H1 (cell line): ENCODE data around the gene SOHLH1. TPM values are rescaled to one million over a fixed set of nuclear protein-coding genes. Genes with fewer than 3 reads are reported as not detected.

ENCODE experiments used
- CTCF ChIA-PET: fragments of 300-600 bp; sonication (Branson Sonifier 250); formaldehyde crosslinking; loops from one replicate; lab custom pipeline; 2021; ENCODE audit not compliant: partially characterized antibody; lab: Charles Lee
- POLR2A ChIA-PET: fragments of 300-600 bp; sonication (Branson Sonifier 250); formaldehyde crosslinking; loops from one replicate; lab custom pipeline; 2021; ENCODE audit warnings: inconsistent platforms; ENCODE audit not compliant: partially characterized antibody; lab: Charles Lee
- DNase-seq, 2 experiments: peaks; one replicate each; pipeline versions ENCODE4 v3.0.0 to v3.0.0-alpha.2; 2010 to 2022; ENCODE audit warnings: low spot score in 2 of 2, low read depth in 1 of 2, mixed read lengths in 1 of 2
- FAIRE-seq: peaks from 2 replicates; lab custom pipeline; 2011; peaks lifted over from hg19 to GRCh38; lab: Jason Lieb, UNC
- H2AFZ ChIP-seq: 2 replicates; pipeline ENCODE4 v1.8.1; 2012; ENCODE audit warnings: low read length, inconsistent platforms
- H2AK5ac ChIP-seq: 2 replicates; pipeline ENCODE4 v1.6.1; 2013; ENCODE audit warnings: low read depth, low read length
- H2BK120ac ChIP-seq: replicated peaks from 2 replicates; pipeline ENCODE3; 2013; ENCODE audit warnings: low read depth, low read length, inconsistent platforms
- H2BK12ac ChIP-seq: 2 replicates; pipeline ENCODE4 v1.6.1; 2013; ENCODE audit warnings: low read depth, low read length
- H2BK15ac ChIP-seq: 2 replicates; pipeline ENCODE4 v1.6.1; 2013; ENCODE audit warnings: low read length
- H2BK20ac ChIP-seq: 2 replicates; pipeline ENCODE4 v1.6.1; 2013; ENCODE audit warnings: low read length
- H2BK5ac ChIP-seq: 2 replicates; pipeline ENCODE4 v1.6.1; 2013; ENCODE audit warnings: low read depth, low read length
- H3K14ac ChIP-seq: 2 replicates; pipeline ENCODE4 v1.6.1; 2013; ENCODE audit warnings: inconsistent platforms; ENCODE audit not compliant: insufficient read length
- H3K18ac ChIP-seq: 2 replicates; pipeline ENCODE4 v1.6.1; 2013; ENCODE audit warnings: low read length; ENCODE audit errors: extremely low read depth
- H3K23ac ChIP-seq: 2 replicates; pipeline ENCODE4 v1.6.1; 2013; ENCODE audit warnings: inconsistent platforms; ENCODE audit not compliant: insufficient read length
- H3K23me2 ChIP-seq: 2 replicates; pipeline ENCODE4 v1.6.1; 2013; ENCODE audit warnings: low read depth, low read length
- H3K27ac ChIP-seq: 2 replicates; pipeline ENCODE4 v1.6.1; 2011; ENCODE audit warnings: low read depth, low read length, inconsistent platforms
- H3K27me3 ChIP-seq, 4 experiments: replicated peaks in 1 of 4; 1 replicate in 1 of 4; 2 replicates in 3 of 4; pipeline versions ENCODE4 v1.6.1 to v1.8.1; 2011 to 2013; ENCODE audit warnings: low read length in 3 of 4, mild to moderate bottlenecking in 3 of 4, inconsistent platforms in 2 of 4, mixed read lengths in 2 of 4, moderate library complexity in 1 of 4; ENCODE audit not compliant: control insufficient read depth in 3 of 4, insufficient read depth in 3 of 4; ENCODE audit errors: extremely low read depth in 1 of 4
- H3K36me3 ChIP-seq, 4 experiments: 2 replicates each; pipeline versions ENCODE4 v1.6.1 to v1.8.1; 2011 to 2013; ENCODE audit warnings: mild to moderate bottlenecking in 4 of 4, low read length in 3 of 4, moderate library complexity in 2 of 4, control low read depth in 1 of 4, inconsistent platforms in 1 of 4; ENCODE audit not compliant: insufficient read depth in 4 of 4, control insufficient read depth in 2 of 4
- H3K4ac ChIP-seq: replicated peaks from 2 replicates; pipeline ENCODE3; 2013; ENCODE audit warnings: low read length, low read depth, mixed read lengths, inconsistent platforms; ENCODE audit not compliant: insufficient read length
- H3K4me1 ChIP-seq, 4 experiments: replicated peaks in 1 of 4; 1 replicate in 1 of 4; 2 replicates in 3 of 4; pipeline versions ENCODE4 v1.6.1 to v1.8.1; 2011 to 2013; ENCODE audit warnings: low read length in 3 of 4, inconsistent platforms in 2 of 4, mixed read lengths in 1 of 4; ENCODE audit not compliant: insufficient read depth in 4 of 4, control insufficient read depth in 3 of 4
- H3K4me2 ChIP-seq, 2 experiments: 2 replicates each; pipeline versions ENCODE4 v1.6.1 to v1.8.1; 2011 to 2013; ENCODE audit warnings: low read depth in 2 of 2, low read length in 2 of 2, control low read depth in 1 of 2, inconsistent platforms in 1 of 2, mild to moderate bottlenecking in 1 of 2; ENCODE audit not compliant: insufficient read depth in 1 of 2
- H3K4me3 ChIP-seq, 4 experiments: fragments of 200-600, 300-600 bp in 1 of 4; sonication (generic), shearing (Covaris generic), sonication (Bioruptor Twin) in 1 of 4; 2 replicates each; pipeline versions ENCODE4 v1.5.1 to v1.8.1; 2011 to 2016; ENCODE audit warnings: low read length in 4 of 4, low read depth in 3 of 4, control low read depth in 2 of 4, inconsistent platforms in 2 of 4, mild to moderate bottlenecking in 2 of 4, mixed read lengths in 1 of 4, moderate library complexity in 1 of 4; ENCODE audit not compliant: insufficient read depth in 2 of 4; ENCODE audit errors: extremely low read depth in 1 of 4
- H3K56ac ChIP-seq: replicated peaks from 2 replicates; pipeline ENCODE3; 2013; ENCODE audit warnings: low read depth, mild to moderate bottlenecking, mixed read lengths, low read length, inconsistent platforms; ENCODE audit not compliant: insufficient read length
- H3K79me1 ChIP-seq: 2 replicates; pipeline ENCODE4 v1.6.1; 2013; ENCODE audit warnings: low read depth, low read length, control low read depth
- H3K79me2 ChIP-seq, 2 experiments: 2 replicates each; pipeline versions ENCODE4 v1.6.1 to v1.8.1; 2012 to 2013; ENCODE audit warnings: low read length in 2 of 2, mild to moderate bottlenecking in 2 of 2, inconsistent platforms in 1 of 2; ENCODE audit not compliant: insufficient read depth in 2 of 2, control insufficient read depth in 1 of 2
- H3K9ac ChIP-seq, 4 experiments: replicated peaks in 1 of 4; 1 replicate in 1 of 4; 2 replicates in 3 of 4; pipeline versions ENCODE4 v1.6.1 to v1.8.1; 2011 to 2013; ENCODE audit warnings: low read depth in 3 of 4, low read length in 3 of 4, control low read depth in 2 of 4, mild to moderate bottlenecking in 2 of 4, moderate library complexity in 2 of 4, inconsistent platforms in 1 of 4; ENCODE audit errors: extremely low read depth in 1 of 4
- H3K9me3 ChIP-seq, 2 experiments: 2 replicates each; pipeline versions ENCODE4 v1.6.1 to v1.8.1; 2012 to 2013; ENCODE audit warnings: mild to moderate bottlenecking in 2 of 2, moderate library complexity in 2 of 2, control low read depth in 1 of 2, inconsistent platforms in 1 of 2, low read depth in 1 of 2, low read length in 1 of 2, mixed read lengths in 1 of 2; ENCODE audit not compliant: insufficient read depth in 2 of 2
- H4K20me1 ChIP-seq, 2 experiments: replicated peaks in 1 of 2; 2 replicates each; pipeline versions ENCODE3 to v1.8.1; 2011 to 2013; ENCODE audit warnings: inconsistent platforms in 2 of 2, low read length in 2 of 2, mild to moderate bottlenecking in 1 of 2; ENCODE audit not compliant: insufficient read depth in 2 of 2, control insufficient read depth in 1 of 2
- H4K5ac ChIP-seq: 2 replicates; pipeline ENCODE4 v1.6.1; 2013; ENCODE audit warnings: low read length, low read depth, mixed read lengths, inconsistent platforms; ENCODE audit not compliant: insufficient read length
- H4K8ac ChIP-seq: 2 replicates; pipeline ENCODE4 v1.8.0; 2013; ENCODE audit warnings: mild to moderate bottlenecking, moderate library complexity, low read length, inconsistent platforms; ENCODE audit not compliant: insufficient read depth; ENCODE audit errors: extremely low read depth
- H4K91ac ChIP-seq: replicated peaks from 2 replicates; pipeline ENCODE3; 2013; ENCODE audit warnings: low read length, mixed read lengths, inconsistent platforms; ENCODE audit not compliant: insufficient read length
- BRCA1 ChIP-seq: IDR thresholded peaks from 2 replicates; pipeline ENCODE4 v1.6.1; 2012; ENCODE audit warnings: low read depth, low read length, improper control_type of control experiment
- CBX8 ChIP-seq: fragments of 300-800, 300-1000 bp; sonication (generic); IDR thresholded peaks from 2 replicates; pipeline ENCODE4 v1.7.1; 2016; ENCODE audit warnings: low read depth, low read length, borderline replicate concordance
- CREB1 ChIP-seq: IDR thresholded peaks from 2 replicates; pipeline ENCODE4 v1.6.1; 2012; ENCODE audit warnings: inconsistent platforms
- KDM1A ChIP-seq: fragments of 200-600, 300-600 bp; sonication (generic); IDR thresholded peaks from 2 replicates; pipeline ENCODE4 v1.7.1; 2016; ENCODE audit warnings: mild to moderate bottlenecking, low read length, borderline replicate concordance
- MAX ChIP-seq: IDR thresholded peaks from 2 replicates; pipeline ENCODE4 v1.6.1; 2012; ENCODE audit warnings: inconsistent platforms
- NRF1 ChIP-seq: IDR thresholded peaks from 2 replicates; pipeline ENCODE4 v1.6.1; 2011; ENCODE audit warnings: mild to moderate bottlenecking, low read depth, low read length, improper control_type of control experiment
- POLR2A ChIP-seq, 2 experiments: IDR thresholded peaks; 1 replicate in 1 of 2; 2 replicates in 1 of 2; pipeline ENCODE4 v1.6.1; 2011; ENCODE audit warnings: low read depth in 2 of 2, low read length in 2 of 2, mild to moderate bottlenecking in 2 of 2; ENCODE audit errors: control extremely low read depth in 1 of 2
- POLR2AphosphoS5 ChIP-seq: IDR thresholded peaks from 2 replicates; pipeline ENCODE4 v1.6.1; 2011; ENCODE audit warnings: low read depth, low read length
- RBBP5 ChIP-seq: IDR thresholded peaks from 2 replicates; pipeline ENCODE4 v1.7.1; 2012; ENCODE audit warnings: low read depth, mild to moderate bottlenecking, inconsistent platforms, low read length, moderate library complexity, borderline replicate concordance
- SP2 ChIP-seq: IDR thresholded peaks from 2 replicates; pipeline ENCODE4 v1.6.1; 2012; ENCODE audit warnings: mild to moderate bottlenecking, low read length, inconsistent platforms
- TAF1 ChIP-seq: IDR thresholded peaks from 2 replicates; pipeline ENCODE4 v1.6.1; 2011; ENCODE audit warnings: mild to moderate bottlenecking, low read depth, low read length
- TEAD4 ChIP-seq: IDR thresholded peaks from 2 replicates; pipeline ENCODE4 v1.6.1; 2012; ENCODE audit warnings: low read depth, low read length, inconsistent platforms, mixed read lengths
- WGBS, 2 experiments: shearing (Covaris generic) in 1 of 2; methylation state at CpG; one replicate each; pipeline versions ENCODE4 v1.1.6 to v1.1.7; 2013 to 2015; ENCODE audit warnings: low lambda C conversion rate in 2 of 2, mixed read lengths in 2 of 2, inconsistent platforms in 1 of 2, low coverage in 1 of 2, missing lambda C conversion rate in 1 of 2; ENCODE audit not compliant: insufficient replicate concordance in 2 of 2, insufficient coverage in 1 of 2, insufficient read length in 1 of 2; ENCODE audit errors: extremely low coverage in 1 of 2, missing lambda C conversion rate in 1 of 2; 5-methylcytosine and 5-hydroxymethylcytosine counted together
- polyA plus RNA-seq, 7 experiments: library from polyadenylated mRNA; depleted of rRNA in 3 of 7; stranded (reverse) in 5 of 7; unstranded in 2 of 7; fragments of >200 nt in 5 of 7; fragments of 200-250 nt in 2 of 7; gene quantifications; 1 replicate in 5 of 7; 2 replicates in 1 of 7; 4 replicates in 1 of 7; pipeline versions ENCODE4 v1.2.1 to v1.2.3, GENCODE V29; 2011 to 2013; ENCODE audit warnings: missing spikeins in 2 of 7, mixed read lengths in 2 of 7
- total RNA-seq: library from RNA; stranded (reverse); fragmentation: NEBNext Ultra II Directional; extraction: Animal tissue kit (Norgen Biotek cat#: 25700); gene quantifications from 2 replicates; pipeline ENCODE4 v1.2.1, GENCODE V29; 2021
- TF ChIP-seq, protein P1 (sequence below): IDR thresholded peaks from 2 replicates; pipeline ENCODE4 v1.6.1; 2011; ENCODE audit warnings: low read depth, mild to moderate bottlenecking, low read length; ENCODE audit not compliant: insufficient read depth
- TF ChIP-seq, protein P2 (sequence below): IDR thresholded peaks from 2 replicates; pipeline ENCODE4 v1.6.1; 2012; ENCODE audit warnings: inconsistent platforms

The SOHLH1 gene
- total and polyA plus RNA-seq, 2 of the 8 experiments (the other 6 are each of a cell fraction or from before 2014, with no cell fraction given), result 0.11 TPM; not detected in 1

GRCh38 chr9:135706288-135706687 is 7.0 kb upstream of the SOHLH1 start:
- H2BK15ac ChIP-seq, result no peak overlapping the region
- peaks cover 0 to 14% (median 4%) of the 10 kb centered on the region in 4 experiments; a peak in 4 of 7 replicates for H3K27me3 ChIP-seq
- H3K23me2 ChIP-seq, result peaks cover 3% of the 10 kb centered on the region; the same call in 1 of the 2 replicates
- no peak overlapping the region for H4K8ac ChIP-seq
- no peak overlapping the region for H2AFZ ChIP-seq
- no peak overlapping the region for H3K4me2 ChIP-seq
- H2BK20ac ChIP-seq, result no peak overlapping the region
- DNase-seq, result no peak
- no peak overlapping the region for H3K4ac ChIP-seq
- no peak overlapping the region for H2AK5ac ChIP-seq
- no peak overlapping the region for H2BK12ac ChIP-seq
- H3K79me1 ChIP-seq, result no peaks in the 10 kb centered on the region
- 84% methylated on average over 9 of the region's 9 CpGs; no CpG with 5 or more reads in 1 of the 2 experiments for WGBS, 2 experiments
- peaks cover 0 to 5% of the 10 kb centered on the region in 2 experiments for H4K20me1 ChIP-seq
- no peak overlapping the region for H2BK5ac ChIP-seq
- no peaks in the 10 kb centered on the region for H3K9me3 ChIP-seq
- peaks cover 0 to 10% (median under 1%) of the 10 kb centered on the region in 4 experiments; a peak in 2 of 7 replicates for H3K4me1 ChIP-seq
- no peak overlapping the region for H3K9ac ChIP-seq
- FAIRE-seq, result no peak
- H3K4me3 ChIP-seq, result no peak overlapping the region
- no peak overlapping the region for H3K18ac ChIP-seq
- no peak overlapping the region for H3K14ac ChIP-seq
- H3K79me2 ChIP-seq, result no peaks in the 10 kb centered on the region
- no peak overlapping the region for H3K23ac ChIP-seq
- POLR2A ChIA-PET, result interaction anchor here (1.3 kb wide), 1 partner anchor 12 kb away, joined by 3 read pairs; no protein-coding TSS in a partner anchor
- H4K91ac ChIP-seq, result no peak overlapping the region
- no peak overlapping the region for H3K27ac ChIP-seq
- CTCF ChIA-PET, result interaction anchor here (0.6 to 3.4 kb wide), 6 partner anchors 12 to 800 kb away, joined by 3 to 18 read pairs (median 4); no protein-coding TSS in a partner anchor
- H3K36me3 ChIP-seq, result no peaks in the 10 kb centered on the region
- no peak overlapping the region for H3K56ac ChIP-seq
- no peak overlapping the region for H2BK120ac ChIP-seq
- no peak overlapping the region for H4K5ac ChIP-seq
- TF ChIP-seq NRF1, result no peak
- no peak for TF ChIP-seq TEAD4
- TF ChIP-seq MAX, result no peak
- TF ChIP-seq, protein P1, sequence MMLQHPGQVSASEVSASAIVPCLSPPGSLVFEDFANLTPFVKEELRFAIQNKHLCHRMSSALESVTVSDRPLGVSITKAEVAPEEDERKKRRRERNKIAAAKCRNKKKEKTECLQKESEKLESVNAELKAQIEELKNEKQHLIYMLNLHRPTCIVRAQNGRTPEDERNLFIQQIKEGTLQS, result no peak
- no peak for TF ChIP-seq POLR2AphosphoS5
- TF ChIP-seq BRCA1, result no peak
- no peak for TF ChIP-seq CREB1
- no peak for TF ChIP-seq KDM1A
- no peak for TF ChIP-seq POLR2A (IDR thresholded peaks at IDR 0.05; ENCODE audit: control extremely low read depth in 1 of 2, low read depth in 2 of 2, low read length in 2 of 2)
- no peak for TF ChIP-seq RBBP5
- no peak for TF ChIP-seq SP2
- TF ChIP-seq CBX8, result no peak
- TF ChIP-seq TAF1, result no peak
- TF ChIP-seq, protein P2, sequence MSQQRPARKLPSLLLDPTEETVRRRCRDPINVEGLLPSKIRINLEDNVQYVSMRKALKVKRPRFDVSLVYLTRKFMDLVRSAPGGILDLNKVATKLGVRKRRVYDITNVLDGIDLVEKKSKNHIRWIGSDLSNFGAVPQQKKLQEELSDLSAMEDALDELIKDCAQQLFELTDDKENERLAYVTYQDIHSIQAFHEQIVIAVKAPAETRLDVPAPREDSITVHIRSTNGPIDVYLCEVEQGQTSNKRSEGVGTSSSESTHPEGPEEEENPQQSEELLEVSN, result no peak
